ENCODE measurements around the gene FAM120AOS.

Gene FAM120AOS

DNA sequence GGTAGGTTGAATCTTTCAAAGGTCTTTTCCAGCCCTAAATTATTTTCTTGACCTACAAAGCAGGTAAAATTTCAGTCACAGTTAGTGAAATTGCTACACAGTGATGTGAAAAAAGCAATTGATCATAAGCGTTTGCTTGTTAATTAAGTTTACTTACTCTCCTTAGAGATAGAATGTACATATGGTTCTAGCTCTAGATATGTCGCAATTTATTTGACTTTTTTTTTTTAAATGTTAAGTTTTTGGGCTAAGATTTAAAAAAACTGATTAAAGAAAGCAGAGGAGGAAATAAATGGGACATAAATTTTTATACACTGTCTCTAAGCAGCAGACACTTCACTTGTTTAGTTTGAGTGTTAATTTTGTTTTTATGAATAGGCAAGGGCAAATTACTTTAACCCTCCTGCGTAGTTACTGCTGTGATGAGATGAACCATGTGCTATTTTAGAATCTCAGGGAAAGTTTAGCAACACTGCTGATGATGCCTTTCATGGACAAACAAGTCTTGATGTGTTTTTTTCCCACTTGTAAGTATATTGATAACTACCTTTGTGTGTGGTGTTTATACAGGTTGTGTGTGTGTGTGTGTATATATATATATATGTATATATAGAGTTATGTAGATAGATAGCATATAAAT, 38.3 kb upstream of the FAM120AOS start:
- Histone ChIP-seq H3K4me3 (no peak overlapping the region), H3K27ac (no peak overlapping the region)
- DNase-seq (ENCODE audit: low spot score) = no peak
- TF ChIP-seq, protein P1, sequence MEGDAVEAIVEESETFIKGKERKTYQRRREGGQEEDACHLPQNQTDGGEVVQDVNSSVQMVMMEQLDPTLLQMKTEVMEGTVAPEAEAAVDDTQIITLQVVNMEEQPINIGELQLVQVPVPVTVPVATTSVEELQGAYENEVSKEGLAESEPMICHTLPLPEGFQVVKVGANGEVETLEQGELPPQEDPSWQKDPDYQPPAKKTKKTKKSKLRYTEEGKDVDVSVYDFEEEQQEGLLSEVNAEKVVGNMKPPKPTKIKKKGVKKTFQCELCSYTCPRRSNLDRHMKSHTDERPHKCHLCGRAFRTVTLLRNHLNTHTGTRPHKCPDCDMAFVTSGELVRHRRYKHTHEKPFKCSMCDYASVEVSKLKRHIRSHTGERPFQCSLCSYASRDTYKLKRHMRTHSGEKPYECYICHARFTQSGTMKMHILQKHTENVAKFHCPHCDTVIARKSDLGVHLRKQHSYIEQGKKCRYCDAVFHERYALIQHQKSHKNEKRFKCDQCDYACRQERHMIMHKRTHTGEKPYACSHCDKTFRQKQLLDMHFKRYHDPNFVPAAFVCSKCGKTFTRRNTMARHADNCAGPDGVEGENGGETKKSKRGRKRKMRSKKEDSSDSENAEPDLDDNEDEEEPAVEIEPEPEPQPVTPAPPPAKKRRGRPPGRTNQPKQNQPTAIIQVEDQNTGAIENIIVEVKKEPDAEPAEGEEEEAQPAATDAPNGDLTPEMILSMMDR (IDR thresholded peaks at IDR 0.05) = no peak

DNA sequence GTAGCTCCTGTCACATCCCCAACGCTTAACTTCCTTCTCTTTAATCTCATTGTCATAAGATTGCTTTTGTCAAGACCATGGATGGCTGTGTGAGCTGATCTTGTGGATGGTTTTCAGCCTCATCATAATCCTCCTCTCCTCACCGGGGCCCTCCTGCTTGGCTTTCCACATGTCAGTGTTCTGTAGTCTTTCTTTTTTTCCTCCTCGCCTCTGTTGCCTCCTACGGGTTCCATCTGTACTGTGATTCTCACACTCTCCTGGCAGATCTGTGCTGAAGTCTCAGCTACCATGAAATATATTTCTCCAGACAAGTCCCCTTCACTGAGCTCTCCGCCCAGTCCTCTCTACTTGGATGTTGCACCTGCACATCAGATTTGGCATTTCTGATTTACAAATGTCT, 34.9 kb upstream of the FAM120AOS start:
- DNase-seq (ENCODE audit: low spot score) = no peak
- H3K27ac ChIP-seq = no peak overlapping the region
- H3K4me3 ChIP-seq = no peak overlapping the region
- TF ChIP-seq, protein P1 (IDR thresholded peaks at IDR 0.05) = no peak

DNA sequence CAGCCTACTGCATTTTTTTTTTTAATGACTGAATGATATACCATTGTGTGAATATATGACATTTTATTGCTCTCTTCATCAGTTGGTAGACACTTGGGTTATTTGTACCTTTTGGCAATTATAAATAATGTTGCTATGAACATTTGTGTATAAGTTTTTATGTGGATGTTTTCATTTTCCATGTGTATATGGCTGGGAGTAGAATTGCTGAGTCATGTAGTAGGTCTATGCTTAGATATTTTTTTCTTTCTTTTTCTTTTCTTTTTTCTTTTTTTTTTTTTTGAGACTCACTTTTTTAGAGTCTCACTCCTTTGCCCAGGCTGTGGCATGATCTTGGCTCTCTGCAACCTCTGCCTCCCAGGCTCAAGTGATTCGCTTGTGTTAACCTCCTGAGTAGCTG, 32.9 kb upstream of the FAM120AOS start:
- no peak for DNase-seq (ENCODE audit: low spot score)
- TF ChIP-seq, protein P1 (IDR thresholded peaks at IDR 0.05) = no peak
- Histone ChIP-seq H3K4me3 (no peak overlapping the region), H3K27ac (no peak overlapping the region)

DNA sequence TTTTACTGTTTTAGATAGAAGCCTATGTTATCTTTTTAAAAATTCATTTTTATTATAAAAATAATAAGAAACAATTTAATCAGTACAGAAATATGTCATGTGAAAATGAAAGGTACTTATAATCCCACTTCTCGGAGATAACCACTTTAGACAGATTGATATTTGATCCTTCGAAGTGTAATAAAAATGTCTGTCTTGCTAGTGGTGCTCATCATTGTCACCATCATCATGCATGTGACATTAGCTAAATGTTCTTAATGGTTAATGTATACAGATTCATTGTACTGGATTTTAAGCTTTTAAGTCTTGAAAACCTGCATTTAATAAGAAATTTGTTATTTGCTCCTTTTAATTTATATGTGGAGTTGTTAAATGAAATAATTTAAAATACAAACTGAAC, 30.1 kb upstream of the FAM120AOS start:
- TF ChIP-seq, protein P1 (IDR thresholded peaks at IDR 0.05) = no peak
- DNase-seq (ENCODE audit: low spot score) = no peak
- Histone ChIP-seq H3K27ac (no peak overlapping the region), H3K4me3 (no peak overlapping the region)

DNA sequence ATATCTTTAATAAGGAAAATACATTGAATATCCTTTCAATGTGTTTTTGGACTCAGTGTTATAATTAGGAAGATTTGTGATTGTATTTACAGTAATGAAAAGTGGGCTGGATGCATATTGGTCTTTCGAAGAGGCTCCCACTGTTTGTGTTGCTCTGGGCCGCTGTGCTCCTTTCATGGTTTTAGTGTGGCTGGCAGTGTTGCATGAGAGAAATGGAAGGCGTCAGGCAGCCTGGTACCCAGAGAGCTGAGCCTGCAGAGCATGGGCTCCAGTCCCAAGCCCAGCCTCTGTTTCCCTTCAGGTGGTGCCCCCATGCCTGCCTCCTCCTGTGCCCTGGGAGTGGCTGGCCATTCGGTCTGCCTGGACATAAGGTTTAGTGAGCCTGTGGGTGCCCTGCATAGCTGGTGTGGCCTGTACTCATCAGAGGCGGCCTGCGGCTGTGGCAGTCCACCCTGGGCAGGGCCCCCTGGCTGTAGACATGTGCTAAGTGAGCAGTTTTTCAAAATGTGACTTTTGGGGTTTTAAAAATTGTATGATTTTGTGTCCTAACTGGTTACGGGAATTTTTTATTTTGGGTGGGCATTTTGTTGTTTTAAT, 27.4 kb upstream of the FAM120AOS start:
- no peak for DNase-seq (ENCODE audit: low spot score)

DNA sequence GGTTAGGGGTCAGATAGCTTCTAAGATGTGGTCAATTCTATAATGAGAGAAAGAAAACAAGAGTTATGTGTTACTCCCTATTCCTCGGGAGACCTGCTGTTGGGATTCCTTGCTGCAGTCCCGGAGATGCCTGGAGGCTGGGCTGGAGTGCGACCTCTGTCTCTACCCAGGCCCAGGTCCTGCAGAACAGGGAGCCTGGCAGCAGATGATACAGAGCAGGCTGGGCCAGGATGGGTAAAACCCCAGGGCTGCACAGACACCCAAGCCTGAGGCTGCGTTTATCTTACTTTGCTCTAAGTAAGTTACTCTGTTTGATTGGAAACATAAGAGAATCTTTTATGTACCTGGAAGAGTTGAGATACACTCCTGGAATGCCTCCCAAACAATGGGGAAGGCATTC, 26.9 kb upstream of the FAM120AOS start:
- DNase-seq (ENCODE audit: low spot score) = no peak
- no peak overlapping the region for H3K4me3 ChIP-seq
- no peak overlapping the region for H3K27ac ChIP-seq
- TF ChIP-seq, protein P1 (IDR thresholded peaks at IDR 0.05) = no peak

More for the DNA sequence above, 27.4 kb upstream of the FAM120AOS start:
- H3K4me3 ChIP-seq = no peak overlapping the region
- TF ChIP-seq, protein P1 (IDR thresholded peaks at IDR 0.05) = no peak
- H3K27ac ChIP-seq = no peak overlapping the region

DNA sequence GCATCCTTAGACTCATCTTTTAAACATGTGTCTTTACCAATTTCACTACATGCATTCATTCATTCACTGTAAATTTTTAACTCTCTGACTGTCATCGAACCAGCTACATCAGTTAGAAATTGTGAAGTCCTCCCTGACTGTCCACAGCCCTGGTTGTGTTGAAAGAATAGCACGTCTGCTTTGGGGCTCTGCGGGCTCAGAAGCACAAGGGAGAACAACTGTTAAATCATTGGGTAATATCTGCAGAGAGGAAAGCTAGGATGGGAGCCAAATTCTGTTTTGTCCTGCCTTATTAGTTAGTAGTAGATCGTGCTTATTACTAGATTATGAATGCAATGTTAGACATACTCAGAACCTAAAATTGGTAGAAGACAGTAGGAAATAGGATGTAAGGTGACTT, 26.3 kb upstream of the FAM120AOS start:
- TF ChIP-seq, protein P1 (IDR thresholded peaks at IDR 0.05) = no peak
- H3K27ac ChIP-seq = no peak overlapping the region
- no peak for DNase-seq (ENCODE audit: low spot score)
- H3K4me3 ChIP-seq = no peak overlapping the region
